SKM-1 (cell line): ENCODE measurements around the gene EBF3.

Experiments
- DNase-seq: peaks from one replicate; lab custom pipeline; 2025; ENCODE audit not compliant: unreplicated experiment; lab: John Stamatoyannopoulos, UW

Gene EBF3

DNA sequence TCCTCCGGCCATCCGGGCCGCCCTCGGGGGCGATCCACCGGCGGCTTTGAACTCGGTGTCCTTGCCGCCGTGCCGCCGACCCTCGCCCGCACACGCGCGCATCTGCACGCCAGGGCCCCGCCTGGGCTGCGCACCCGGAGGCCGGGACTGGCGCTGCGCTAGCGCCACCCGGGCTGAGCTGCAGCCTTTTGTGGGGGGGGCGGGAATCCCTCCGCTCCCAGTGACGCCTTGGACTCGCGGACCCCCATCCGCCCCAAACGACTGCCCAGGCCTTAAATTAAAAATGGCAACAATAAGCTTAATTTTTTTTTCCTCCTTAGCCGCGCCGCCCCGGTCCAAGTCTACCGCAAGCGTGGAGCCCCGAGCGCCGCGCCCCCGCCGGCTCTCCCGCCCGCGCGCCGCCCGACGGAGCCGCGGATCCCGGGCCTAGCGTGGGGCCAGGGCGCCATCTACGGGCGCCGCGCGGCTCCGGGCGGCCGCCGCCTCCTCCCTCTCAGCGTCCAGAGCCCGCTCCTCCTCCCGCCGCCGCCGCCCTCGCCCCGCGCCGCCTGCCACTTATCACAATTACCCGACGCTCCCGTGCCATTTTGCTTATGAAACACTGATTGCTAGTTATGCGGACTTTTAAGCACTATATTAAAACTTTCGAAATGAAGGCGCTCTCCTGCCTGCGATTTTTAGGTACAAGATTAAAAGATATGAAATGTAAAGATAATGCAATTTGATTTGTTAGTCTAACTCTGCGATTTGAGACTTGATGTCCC, 7.5 kb upstream of the EBF3 start:
- DNase-seq, result peak; percentile 13

DNA sequence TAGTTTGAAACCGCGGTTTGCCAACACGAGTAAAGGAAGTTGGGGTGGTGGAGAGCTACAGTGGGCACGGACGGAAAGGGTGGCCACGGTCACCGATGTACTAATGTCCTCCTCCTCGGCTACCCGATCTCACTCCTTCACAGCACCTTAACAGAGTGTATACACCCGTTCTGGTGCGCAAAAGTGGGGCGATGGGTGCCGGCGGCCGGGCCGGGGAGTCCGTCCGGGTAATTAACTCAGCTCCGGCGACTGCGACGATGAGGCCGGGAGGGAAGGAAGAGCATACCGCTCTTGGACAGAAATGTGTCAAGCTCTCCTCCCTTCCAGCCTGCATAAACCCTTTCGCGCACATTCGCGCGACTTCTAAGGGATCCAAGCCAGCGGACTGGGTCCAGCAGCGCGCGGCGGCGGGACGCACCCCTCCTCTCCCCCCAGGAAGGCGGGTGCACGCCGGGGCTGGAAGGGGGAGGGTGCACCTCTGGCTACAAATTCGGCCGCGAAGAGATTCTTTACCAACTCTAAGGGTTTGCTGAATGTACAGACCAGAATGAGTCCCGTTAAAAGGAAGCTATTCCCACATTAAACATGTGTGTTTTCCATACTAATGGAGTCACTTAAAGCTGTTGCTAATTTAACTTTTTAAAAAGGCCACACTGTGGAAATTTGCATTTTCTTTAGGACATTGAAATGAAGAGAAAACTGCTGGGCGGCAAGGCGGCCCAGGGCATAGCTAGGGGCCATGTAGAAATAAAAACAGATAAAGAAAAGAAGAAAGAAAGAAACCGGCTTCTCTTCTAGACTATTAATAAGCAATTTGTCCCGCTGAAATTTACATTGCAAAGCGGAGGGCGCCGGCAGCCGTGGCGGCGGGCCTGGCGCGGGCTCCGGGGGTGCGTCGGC, 6.6 kb upstream of the EBF3 start:
- DNase-seq, result no peak

DNA sequence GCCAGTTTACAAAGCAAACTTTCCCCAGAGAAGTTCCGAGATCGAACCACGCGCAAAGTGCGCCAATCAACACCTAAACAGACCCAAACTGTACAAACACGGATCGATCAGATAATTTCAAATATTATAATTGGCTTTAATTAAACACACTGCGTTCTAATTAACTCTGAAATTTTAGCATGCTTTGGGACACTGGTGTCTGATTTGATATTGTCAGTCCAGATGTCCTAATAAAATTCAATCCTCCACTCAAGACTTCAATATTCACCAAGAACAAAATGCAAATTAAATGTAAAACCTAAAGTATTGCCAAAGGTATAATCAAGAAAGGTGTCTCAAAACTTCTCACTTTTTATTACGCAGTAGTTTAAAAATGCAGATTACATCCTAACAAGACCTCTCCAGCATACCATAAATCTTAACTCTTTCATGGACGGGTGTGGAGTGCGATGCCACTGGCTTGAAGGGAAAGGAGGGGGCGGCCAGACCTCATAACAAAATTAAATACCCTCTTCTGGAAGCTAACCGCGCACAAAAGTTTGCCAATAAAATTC, 5.9 kb upstream of the EBF3 start:
- DNase-seq, result no peak

DNA sequence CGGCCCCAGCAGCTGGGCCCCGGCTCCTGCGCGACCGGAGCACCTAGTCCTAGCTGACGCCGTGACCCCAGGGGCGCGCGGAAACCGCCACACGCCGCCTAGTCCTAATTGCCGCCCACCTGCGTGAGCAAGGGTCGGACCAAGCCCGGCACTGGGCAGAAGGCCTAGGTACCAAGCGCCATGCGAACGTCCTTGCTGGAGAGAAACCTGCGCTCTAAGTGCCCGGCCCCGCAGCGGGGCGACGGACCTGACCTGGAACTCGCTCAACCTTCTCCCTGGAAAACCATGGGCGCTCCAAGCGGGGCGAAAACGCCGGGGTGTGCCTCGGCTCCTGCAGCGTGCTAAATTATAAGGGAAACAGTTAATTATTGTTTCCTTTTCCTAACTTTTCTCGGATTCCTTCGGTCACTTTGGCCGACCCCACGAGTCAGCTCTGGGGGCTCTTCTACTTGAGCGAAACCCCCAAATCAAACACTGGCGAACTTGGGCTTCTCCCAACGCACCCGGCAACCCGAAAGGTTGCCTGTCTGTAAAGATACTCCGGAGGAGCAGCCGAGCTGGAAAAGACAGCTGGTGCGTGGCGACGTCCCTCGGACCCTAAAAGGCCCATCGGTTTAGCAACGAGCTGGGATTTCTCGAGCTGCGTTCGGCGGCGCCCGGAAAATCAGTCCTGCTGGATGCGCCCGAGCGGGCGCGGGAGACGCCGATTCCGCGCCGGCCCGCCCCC, 5.3 kb upstream of the EBF3 start:
- no peak for DNase-seq

DNA sequence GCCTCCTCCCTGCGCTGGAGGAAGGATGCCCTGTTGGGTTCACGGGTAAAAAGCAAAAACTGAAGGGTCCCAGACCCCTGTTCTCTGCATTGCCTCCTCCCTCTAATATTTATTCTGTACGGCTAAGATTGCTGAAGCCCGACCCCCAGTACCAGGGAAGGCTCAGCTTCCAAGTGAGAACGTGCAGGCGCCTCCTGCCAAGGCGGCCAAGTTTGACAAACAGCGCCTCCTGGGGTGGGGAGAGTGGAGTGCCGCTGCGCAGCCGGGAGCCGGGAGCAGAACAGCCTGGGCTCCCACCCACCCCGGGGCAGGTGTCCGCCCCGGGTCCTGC, 4.7 kb upstream of the EBF3 start:
- DNase-seq, result peak; percentile 19

DNA sequence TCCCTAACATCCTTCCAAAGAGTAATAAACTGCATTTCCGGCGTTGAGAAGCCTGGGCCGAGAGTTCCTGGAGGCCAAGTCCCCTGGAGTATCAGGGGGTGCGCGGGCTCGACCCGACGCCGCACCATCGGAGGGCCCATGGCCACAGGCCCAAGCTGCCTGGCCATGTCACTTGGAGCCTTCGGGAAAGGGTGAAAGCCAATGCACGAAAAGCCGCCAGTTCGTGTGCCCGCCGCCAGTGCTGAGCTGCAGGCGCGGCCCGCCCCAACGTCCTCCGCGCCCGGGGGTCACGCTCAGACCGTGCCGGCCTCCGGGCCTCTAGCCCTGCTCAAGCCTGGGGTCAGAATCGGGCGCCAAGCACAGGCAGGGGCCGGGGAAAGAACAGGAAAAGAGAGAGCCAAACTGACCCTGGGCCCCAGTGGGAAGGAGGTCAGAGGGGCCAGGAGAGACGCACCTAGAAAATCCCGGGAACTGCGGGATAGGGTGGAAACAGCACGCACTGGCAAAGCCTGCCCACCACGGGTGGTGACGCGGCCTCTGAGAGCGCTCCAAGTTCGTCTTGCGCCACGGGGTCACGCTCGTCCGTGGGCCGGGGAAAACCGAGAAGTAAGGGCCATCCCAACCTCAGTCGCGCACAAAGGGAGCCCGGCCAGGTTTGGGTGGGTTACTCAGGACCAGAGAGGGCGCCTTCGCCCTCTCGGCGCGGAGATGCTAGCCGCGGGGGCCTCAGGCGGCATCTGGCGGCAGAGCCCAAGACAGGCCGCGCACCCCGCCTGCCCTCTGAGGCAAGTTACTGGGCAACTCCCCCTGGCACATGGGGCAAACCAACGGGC, 4.2 kb upstream of the EBF3 start:
- no peak for DNase-seq

DNA sequence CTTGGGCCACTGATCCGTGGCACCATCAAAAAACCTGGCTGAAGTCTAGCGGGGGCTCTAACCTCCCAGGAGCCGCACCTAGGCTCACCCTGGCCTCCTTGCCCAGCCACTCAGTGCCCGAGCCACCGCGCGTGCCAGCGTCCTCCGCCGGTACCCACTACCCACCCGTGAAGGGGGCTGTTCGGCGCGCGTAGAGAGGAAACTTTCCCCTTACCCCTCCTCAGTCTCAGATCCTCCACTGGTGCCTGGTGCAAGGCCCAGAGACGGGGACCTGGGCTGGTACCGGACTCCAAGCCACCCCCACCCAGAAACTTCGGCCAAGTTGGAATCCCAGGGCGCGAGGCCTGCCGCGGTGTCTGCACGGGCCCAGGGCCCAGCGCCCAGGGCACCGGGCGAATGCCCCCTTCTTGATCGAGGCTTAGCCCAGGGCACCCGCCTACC, 3.5 kb upstream of the EBF3 start:
- no peak for DNase-seq

DNA sequence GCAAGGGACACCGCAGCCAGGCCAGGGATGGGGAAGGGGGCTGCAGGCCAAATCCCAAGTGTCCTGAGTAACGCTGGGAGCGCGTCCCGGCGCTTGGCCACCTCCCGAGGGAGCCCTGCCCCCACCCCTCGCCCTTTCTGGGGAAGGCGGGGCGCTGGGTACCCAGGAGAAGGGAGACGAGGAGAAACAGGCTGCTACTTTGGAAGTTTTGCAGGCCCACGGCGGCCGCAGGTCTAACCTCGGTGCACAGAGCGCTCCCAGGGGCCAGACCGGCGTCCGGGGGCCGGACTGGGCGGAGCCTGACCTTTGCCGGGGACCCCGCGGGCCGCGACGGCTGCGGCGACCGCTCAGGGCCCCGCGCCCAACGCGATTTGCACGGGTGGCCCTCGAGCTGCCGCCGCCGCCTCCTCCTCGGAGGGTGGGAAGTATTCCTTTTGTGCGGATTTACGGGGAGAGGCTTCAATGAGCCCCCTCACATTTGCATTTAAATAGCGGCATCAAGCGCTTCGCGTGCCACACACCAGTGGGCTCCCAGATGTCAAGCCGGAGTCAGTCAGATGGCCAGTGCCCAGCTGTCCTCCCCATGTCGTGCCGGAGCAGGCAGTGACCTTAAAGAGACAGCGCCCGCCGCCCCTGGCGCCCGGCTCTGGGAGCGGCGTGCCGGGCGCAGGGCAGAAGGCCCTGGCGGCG, 3.0 kb upstream of the EBF3 start:
- no peak for DNase-seq

DNA sequence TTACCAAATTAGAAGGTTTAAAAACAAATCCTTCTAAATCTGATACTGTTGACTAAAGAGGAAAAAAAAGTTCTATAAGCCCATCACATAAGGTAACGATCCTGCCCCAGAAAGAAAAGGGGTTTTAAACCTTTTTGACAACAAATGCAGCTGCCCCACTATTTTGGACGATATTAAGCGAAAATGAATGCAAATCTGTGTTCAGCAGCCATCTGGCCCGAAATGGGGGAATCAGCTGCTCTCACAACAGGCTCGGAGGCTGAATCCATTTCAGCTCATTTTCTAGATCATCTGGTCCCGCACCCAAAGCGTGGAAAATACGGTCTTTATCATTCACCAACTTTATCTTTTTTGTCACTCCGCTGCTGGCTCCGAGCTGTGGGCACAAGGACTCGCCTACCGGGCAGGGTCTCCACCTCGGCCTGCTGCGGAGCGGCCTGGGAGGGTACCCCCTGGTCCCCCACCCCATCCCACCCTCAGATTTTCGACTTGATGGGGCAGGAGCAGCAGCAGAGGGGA, 2.4 kb upstream of the EBF3 start:
- no peak for DNase-seq

DNA sequence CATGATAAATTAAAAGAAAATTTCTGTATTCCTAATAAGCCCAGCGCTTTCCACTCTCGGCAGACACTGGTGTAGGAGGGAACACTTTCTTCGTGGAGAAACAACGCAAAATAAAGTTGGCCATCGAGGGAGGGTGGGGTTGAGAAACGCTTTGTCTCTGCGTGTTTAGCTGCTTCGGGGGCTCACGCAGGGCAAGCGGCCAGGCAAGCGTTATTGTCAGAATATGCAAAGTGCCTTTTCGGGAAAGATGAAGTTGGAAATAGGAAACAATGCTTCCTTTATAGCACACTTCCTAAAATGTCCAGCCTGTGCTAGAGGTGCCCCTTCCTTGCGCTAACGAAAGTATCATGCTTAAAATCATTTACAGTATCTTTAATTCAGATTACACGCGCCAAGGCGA, 1.9 kb upstream of the EBF3 start:
- no peak for DNase-seq

DNA sequence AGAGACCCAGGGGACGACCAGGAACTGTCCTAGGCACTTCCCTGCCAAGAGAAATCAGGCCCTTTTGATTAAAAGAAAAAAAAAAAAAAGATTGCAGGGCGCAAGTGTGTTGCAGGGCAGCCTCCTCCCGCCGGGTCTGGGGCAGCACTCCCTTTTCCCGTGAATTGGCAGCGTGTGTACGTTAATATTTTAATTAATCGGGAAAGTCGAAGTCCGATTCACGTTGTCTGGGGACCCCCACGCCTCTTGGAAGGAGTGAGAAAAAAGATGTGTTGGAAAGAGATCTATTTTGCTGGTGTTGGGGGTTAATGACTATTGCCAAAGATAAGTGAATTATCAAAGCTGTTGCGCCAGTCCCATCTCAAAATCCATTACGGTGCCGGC, 1.3 kb upstream of the EBF3 start:
- no peak for DNase-seq

DNA sequence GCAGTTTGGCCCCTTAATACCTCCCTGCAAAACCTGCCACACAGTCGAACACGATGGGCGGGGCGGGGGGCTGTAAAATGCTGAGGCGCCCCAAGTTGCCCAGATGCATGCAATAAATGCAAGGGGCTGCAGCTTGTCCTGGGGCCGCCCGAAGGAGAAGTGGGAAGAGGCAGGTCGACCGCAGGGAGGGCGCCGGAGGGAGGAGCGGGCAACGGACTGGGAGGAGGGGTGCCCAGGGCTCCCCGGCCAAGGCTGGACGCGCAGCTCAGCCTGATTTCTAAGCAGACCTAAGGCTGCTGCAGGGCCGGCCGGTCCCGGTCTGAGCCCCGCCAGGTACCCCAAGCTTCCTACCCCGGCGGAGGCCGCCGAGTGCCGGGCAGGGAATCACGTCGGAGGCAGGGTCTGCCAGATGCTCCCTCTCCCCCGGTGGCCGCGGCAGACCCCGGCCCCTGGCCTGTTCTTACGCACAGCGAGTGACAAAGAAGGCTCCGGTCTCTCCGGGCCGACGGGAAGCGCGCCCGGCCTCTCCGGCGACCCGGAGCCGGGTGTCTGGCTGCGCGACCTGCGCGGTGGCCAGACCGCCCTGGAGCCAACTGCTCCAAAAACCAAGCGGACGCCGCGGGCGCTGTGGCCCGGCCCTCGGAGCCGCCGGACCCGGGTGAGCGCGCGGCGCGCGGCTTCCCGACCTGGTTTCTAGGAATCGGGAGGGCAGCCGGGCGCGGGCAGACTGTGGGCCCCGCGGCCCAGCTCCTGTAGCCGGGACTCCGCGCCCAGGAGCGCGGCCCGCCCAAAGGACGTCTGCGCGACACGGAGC, 744 bp upstream of the EBF3 start:
- no peak for DNase-seq

DNA sequence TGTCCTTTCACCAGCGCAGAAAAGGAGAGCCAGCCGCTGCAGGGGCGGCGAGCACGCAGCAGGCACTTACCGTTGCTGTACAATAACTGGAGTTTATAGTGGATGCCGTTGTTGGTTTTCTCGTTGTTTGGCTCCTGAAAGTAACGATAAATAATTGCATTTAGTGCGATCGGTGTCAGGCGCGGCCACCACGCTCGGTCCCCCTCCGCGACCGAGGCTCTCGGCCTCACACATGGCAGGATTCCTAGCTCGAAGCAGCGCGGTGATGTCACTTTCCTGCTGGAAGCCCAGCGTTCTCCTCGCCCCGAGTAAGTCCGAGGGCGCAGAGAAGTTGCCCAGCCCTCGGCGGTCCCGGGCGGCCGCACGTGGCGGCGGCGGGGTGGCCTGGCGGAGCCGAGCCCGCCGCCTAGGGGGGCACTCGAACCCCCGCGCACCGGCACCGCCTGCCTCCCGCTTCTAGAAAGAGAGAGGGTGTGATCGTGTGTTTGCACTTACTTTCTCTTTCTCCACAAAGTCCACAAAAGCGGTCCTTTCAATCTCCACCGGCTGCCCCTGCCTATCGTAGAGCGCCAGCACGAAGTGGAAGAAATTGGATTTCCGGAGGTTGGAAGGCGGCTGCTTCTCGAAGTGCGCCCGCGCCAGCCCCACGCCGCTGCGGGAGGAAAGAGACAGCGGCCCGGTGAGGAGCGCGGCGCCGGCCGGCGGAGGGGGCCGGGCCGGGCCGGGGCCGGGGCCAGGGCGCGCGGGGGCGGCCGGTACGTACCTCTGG, 1.0 kb downstream of the EBF3 start:
- DNase-seq, result no peak

DNA sequence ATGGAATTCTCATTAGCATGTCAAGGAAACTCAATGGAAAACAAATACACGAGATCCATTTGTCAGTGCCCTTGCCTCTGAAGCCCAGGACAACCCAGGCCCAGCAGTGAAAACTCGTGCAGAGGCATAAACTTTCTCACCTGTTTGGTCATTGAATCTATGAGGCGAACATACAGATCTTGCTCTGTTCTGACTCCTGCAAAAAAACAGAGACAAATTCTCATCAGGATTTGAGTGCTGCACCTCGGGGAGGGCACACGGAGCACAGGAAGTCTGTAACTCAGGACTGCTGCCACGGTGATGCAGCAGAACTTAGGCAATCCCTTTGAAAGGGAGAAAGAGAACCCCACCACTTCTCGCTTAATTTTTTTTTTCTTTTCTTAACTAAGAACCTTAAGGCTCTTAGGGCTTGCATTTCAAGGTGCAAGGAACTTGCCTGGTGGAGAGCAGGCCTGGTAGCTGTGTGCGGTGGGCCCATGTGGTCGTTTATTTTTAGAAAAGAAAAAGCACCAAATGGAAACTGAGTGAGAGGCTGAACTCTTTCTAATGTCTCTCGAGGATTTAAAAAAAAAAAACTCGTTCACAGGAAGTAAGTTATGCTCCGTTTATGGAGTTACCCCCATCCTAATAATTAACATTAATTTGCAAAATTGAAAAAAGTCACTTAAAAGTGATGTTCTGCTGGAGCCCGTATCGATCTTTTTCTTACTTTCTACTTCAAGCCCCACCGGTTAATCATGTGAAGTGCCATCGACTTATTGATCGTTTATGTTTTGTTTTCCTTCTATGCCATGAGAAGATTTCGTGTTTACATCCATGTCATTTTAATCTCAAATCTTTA, 1.8 kb downstream of the EBF3 start:
- no peak for DNase-seq

DNA sequence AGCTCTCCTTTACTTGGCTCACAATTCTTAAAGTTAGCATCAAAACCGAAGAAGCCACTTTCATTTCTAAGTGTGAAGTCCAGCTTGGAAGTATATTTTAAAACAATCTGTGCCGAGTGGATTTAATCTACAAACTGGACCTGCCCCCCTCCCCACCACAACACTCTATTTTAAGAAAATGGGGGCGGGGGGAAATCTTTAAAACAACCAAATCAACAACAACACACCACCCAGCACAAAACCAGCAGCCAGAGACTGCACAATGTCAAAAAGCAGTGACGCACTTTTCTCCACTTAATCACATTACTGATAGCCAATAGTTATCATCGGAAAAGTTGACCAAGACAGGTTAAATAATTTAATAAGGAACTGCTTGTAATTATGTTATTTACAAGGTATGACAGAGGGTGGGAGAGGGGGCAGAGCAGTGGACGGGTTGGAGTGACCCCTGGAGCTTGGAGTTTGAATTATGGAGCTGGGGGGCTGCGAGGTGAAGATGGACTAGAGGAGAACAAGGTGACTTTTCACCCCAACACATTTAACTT, 2.8 kb downstream of the EBF3 start:
- no peak for DNase-seq

DNA sequence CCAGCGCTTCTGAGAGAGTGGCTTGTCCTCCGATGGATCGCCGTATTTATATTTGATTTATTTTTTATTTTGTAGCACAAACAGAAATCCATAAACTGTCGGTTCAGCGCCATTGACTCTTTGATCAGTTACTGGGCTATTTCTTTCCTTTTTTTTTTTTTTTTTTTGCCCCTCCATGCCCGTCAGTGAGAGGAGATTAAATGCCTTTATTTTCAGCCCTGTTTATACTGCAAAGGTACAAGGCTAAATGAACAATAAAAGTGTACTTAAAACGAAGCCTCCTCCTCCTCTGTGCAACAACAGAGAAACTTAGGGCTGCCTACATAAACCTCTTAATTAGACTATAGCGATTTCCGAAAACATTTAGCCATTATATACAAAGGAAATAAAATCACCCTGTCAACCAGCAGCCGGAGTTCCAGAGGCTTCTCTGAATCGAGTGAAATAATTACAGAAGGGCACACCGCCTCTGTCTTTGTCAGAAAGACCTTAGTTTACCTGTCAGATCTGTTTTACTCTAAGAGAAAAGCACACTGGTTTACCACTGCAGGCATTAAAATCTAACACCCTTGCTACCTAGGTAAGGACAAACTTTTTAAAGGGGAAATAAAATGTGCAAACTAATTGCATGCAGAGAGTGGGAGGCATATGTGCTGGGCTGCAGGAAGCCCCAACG, 3.5 kb downstream of the EBF3 start:
- no peak for DNase-seq
